CD14-positive monocyte (primary cell): ENCODE results near the gene TEKT1. TPM values are rescaled to one million over a fixed set of nuclear protein-coding genes. Genes with fewer than 3 reads are reported as not detected.

ENCODE experiments used
- DNase-seq, 3 donors: peaks; one replicate each; pipeline ENCODE4 v3.0.0-alpha.2; 2011 to 2022
- H2AFZ ChIP-seq: 2 replicates; pipeline ENCODE4 v1.6.0; 2012; ENCODE audit warnings: mild to moderate bottlenecking, low read depth, low read length, inconsistent platforms; ENCODE audit not compliant: insufficient read depth, poor library complexity, severe bottlenecking
- H3K27ac ChIP-seq, 2 donors: 1 replicate in 1 of 2; 2 replicates in 1 of 2; pipeline ENCODE4 v1.5.1; 2012 to 2013; ENCODE audit warnings: low read length in 2 of 2, control low read depth in 1 of 2, inconsistent platforms in 1 of 2, low read depth in 1 of 2, mild to moderate bottlenecking in 1 of 2
- H3K27me3 ChIP-seq, 2 donors: one replicate each; pipeline versions ENCODE4 v1.6.0 to v1.6.1; 2011 to 2013; ENCODE audit warnings: low read length in 2 of 2; ENCODE audit not compliant: control insufficient read depth in 2 of 2, insufficient read depth in 2 of 2
- H3K36me3 ChIP-seq, 2 donors: replicated peaks in 1 of 2; 1 replicate in 1 of 2; 2 replicates in 1 of 2; pipeline versions ENCODE4 v1.5.1 to v1.6.1; 2012 to 2013; ENCODE audit warnings: low read length in 2 of 2, control low read depth in 1 of 2, inconsistent platforms in 1 of 2, mild to moderate bottlenecking in 1 of 2; ENCODE audit not compliant: insufficient read depth in 2 of 2, control insufficient read depth in 1 of 2
- H3K4me1 ChIP-seq, 2 donors: 1 replicate in 1 of 2; 2 replicates in 1 of 2; pipeline versions ENCODE4 v1.5.1 to v1.6.1; 2012 to 2013; ENCODE audit warnings: low read length in 2 of 2, control low read depth in 1 of 2, inconsistent platforms in 1 of 2, mild to moderate bottlenecking in 1 of 2, moderate library complexity in 1 of 2; ENCODE audit not compliant: insufficient read depth in 2 of 2, control insufficient read depth in 1 of 2
- H3K4me2 ChIP-seq: replicated peaks from 2 replicates; pipeline ENCODE3; 2012; ENCODE audit warnings: low read length, moderate library complexity, mild to moderate bottlenecking; ENCODE audit not compliant: poor library complexity, severe bottlenecking; ENCODE audit errors: extremely low read depth
- H3K4me3 ChIP-seq, 3 experiments: fragments of 200-600 bp in 1 of 3; sonication (generic) in 1 of 3; replicated peaks in 1 of 3; 1 replicate in 2 of 3; 2 replicates in 1 of 3; pipeline ENCODE4 v1.5.1; 2011 to 2013; ENCODE audit warnings: low read length in 3 of 3, mild to moderate bottlenecking in 3 of 3, control low read depth in 2 of 3, low read depth in 2 of 3, inconsistent platforms in 1 of 3, moderate library complexity in 1 of 3
- H3K79me2 ChIP-seq: 2 replicates; pipeline ENCODE4 v1.6.0; 2012; ENCODE audit warnings: mild to moderate bottlenecking, control low read depth, inconsistent platforms, low read length, moderate library complexity; ENCODE audit not compliant: insufficient read depth
- H3K9ac ChIP-seq: 2 replicates; pipeline ENCODE4 v1.6.0; 2017; ENCODE audit warnings: low read length, mild to moderate bottlenecking; ENCODE audit not compliant: insufficient read depth, poor library complexity, severe bottlenecking
- H3K9me3 ChIP-seq, 2 donors: replicated peaks in 1 of 2; 1 replicate in 1 of 2; 2 replicates in 1 of 2; pipeline versions ENCODE4 v1.5.1 to v1.6.1; 2012 to 2013; ENCODE audit warnings: low read length in 2 of 2, control low read depth in 1 of 2; ENCODE audit not compliant: control insufficient read depth in 1 of 2, insufficient read depth in 1 of 2
- H4K20me1 ChIP-seq: 2 replicates; pipeline ENCODE4 v1.6.0; 2012; ENCODE audit warnings: mild to moderate bottlenecking, low read length, control low read depth, moderate library complexity; ENCODE audit not compliant: insufficient read depth
- H3K27ac Mint-ChIP-seq, 7 donors: one replicate each; pipeline ENCODE4 v1.8.0; 2020; ENCODE audit warnings: mild to moderate bottlenecking in 7 of 7, mixed read lengths in 7 of 7, moderate library complexity in 6 of 7, inconsistent platforms in 2 of 7
- H3K27me3 Mint-ChIP-seq, 3 donors: one replicate each; pipeline ENCODE4 v1.8.0; 2021 to 2022; ENCODE audit warnings: low read depth in 3 of 3, mild to moderate bottlenecking in 3 of 3, mixed read lengths in 3 of 3, moderate library complexity in 3 of 3, inconsistent platforms in 1 of 3
- H3K36me3 Mint-ChIP-seq, 2 donors: one replicate each; pipeline ENCODE4 v1.8.0; 2020; ENCODE audit warnings: mixed read lengths in 2 of 2, inconsistent platforms in 1 of 2, mild to moderate bottlenecking in 1 of 2
- H3K4me1 Mint-ChIP-seq: one replicate; pipeline ENCODE4 v1.8.0; 2020; ENCODE audit warnings: mild to moderate bottlenecking, mixed read lengths
- H3K4me3 Mint-ChIP-seq, 2 donors: one replicate each; pipeline ENCODE4 v1.8.0; 2020; ENCODE audit warnings: mild to moderate bottlenecking in 2 of 2, mixed read lengths in 2 of 2, moderate library complexity in 1 of 2
- H3K9me3 Mint-ChIP-seq, 7 donors: one replicate each; pipeline ENCODE4 v1.8.0; 2020 to 2022; ENCODE audit warnings: mixed read lengths in 7 of 7, mild to moderate bottlenecking in 6 of 7, moderate library complexity in 6 of 7, inconsistent platforms in 2 of 7
- WGBS: methylation state at CpG from one replicate; pipeline ENCODE4 v1.1.5; 2013; ENCODE audit warnings: missing lambda C conversion rate; ENCODE audit not compliant: insufficient coverage; 5-methylcytosine and 5-hydroxymethylcytosine counted together
- intact Hi-C, 2 donors: fragments of 100-400 bp; cut with micrococcal nuclease; formaldehyde crosslinking; loops; one replicate each; pipeline versions ENCODE4 v1.15.0 to v1.15.1; 2023
- polyA plus RNA-seq, 3 donors: library from polyadenylated mRNA; depleted of rRNA in 1 of 3; unstranded in 2 of 3; stranded (reverse) in 1 of 3; fragments of 300-500 nt in 2 of 3; fragments of >200 nt in 1 of 3; fragmentation: Illumina TruSeq in 2 of 3; gene quantifications; 1 replicate in 2 of 3; 2 replicates in 1 of 3; pipeline ENCODE4 v1.2.3, GENCODE V29; 2012 to 2021
- TF ChIP-seq, protein P1 (sequence below): fragments of 200-600 bp; IDR thresholded peaks from one replicate; pipeline ENCODE4 v1.8.0; 2022; ENCODE audit warnings: antibody characterized with exemption, mild to moderate bottlenecking

TEKT1 gene
- polyA plus RNA-seq, 3 donors = not detected

DNA sequence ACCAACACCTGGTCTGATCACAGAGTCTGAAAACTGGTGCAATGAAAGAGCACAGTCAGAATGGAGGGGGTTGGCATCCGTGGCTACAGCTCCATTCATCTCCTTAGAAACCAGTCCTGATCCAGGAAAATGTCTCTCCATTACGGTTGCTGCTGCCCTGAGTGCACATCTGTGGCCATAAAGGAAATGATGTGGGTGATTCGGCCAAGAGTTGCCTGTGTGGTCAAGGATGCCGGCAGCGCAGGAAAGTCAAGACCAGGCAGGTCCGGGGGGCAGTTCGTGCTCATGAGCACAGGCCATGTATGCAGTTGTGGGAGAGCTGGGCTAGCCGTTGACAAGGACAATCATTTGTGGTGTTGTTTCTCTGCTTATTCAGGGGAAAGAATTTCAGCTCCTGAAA lies 69.8 kb downstream of the TEKT1 start:
- H3K36me3 ChIP-seq = peaks cover 81 to 91% of the 10 kb centered on the region in 2 donors
- no peak overlapping the region for H3K4me3 Mint-ChIP-seq

DNA sequence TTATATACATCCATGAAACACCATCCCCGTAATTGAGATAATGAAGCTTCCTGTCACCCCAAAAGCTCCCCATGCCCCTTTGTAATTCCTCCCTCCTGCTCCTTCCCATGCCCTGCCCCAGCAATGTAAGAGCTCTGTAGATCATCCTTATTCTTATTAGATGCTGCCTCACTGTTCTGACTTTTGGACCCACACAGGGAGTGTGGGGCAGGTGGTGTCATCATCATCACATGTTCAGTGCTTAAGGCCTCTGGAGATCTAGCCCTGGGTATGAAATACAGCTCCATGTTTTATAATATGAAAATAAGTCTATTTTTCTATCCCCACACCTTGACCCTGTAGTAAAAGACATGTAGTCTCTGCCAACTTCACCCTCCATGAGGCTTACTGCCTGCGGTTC lies 73.8 kb downstream of the TEKT1 start:
- H3K4me3 ChIP-seq = no peak overlapping the region
- Mint-ChIP-seq H3K4me3 (peak overlapping the region in 1 of 2 donors; percentile 81), H3K27me3 (peaks cover 0 to 3% (median 2%) of the 10 kb centered on the region in 3 donors), H3K9me3 (no peaks in the 10 kb centered on the region), H3K27ac (peak overlapping the region in 4 of 7 donors; percentile 23 to 95 (median 64)), H3K4me1 (peaks cover 45% of the 10 kb centered on the region), H3K36me3 (peaks cover 50 to 53% of the 10 kb centered on the region in 2 donors)
- peaks cover 34 to 38% of the 10 kb centered on the region in 2 donors for H3K4me1 ChIP-seq
- H2AFZ ChIP-seq = no peak overlapping the region
- TF ChIP-seq, protein P1, sequence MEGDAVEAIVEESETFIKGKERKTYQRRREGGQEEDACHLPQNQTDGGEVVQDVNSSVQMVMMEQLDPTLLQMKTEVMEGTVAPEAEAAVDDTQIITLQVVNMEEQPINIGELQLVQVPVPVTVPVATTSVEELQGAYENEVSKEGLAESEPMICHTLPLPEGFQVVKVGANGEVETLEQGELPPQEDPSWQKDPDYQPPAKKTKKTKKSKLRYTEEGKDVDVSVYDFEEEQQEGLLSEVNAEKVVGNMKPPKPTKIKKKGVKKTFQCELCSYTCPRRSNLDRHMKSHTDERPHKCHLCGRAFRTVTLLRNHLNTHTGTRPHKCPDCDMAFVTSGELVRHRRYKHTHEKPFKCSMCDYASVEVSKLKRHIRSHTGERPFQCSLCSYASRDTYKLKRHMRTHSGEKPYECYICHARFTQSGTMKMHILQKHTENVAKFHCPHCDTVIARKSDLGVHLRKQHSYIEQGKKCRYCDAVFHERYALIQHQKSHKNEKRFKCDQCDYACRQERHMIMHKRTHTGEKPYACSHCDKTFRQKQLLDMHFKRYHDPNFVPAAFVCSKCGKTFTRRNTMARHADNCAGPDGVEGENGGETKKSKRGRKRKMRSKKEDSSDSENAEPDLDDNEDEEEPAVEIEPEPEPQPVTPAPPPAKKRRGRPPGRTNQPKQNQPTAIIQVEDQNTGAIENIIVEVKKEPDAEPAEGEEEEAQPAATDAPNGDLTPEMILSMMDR = no peak
- H4K20me1 ChIP-seq = peaks cover 43% of the 10 kb centered on the region
- H3K27ac ChIP-seq = no peak overlapping the region
- no peak overlapping the region for H3K4me2 ChIP-seq
- peaks cover 25% of the 10 kb centered on the region for H3K79me2 ChIP-seq
- no peak overlapping the region for H3K9ac ChIP-seq
- no peaks in the 10 kb centered on the region for H3K9me3 ChIP-seq
- no peaks in the 10 kb centered on the region for H3K27me3 ChIP-seq
- peaks cover 44 to 52% of the 10 kb centered on the region in 2 donors for H3K36me3 ChIP-seq
- intact Hi-C loops = no loop called here
- no peak for DNase-seq
- 100% methylated on average over 1 of the region's 2 CpGs for WGBS

More for the DNA sequence above, 69.8 kb downstream of the TEKT1 start:
- Mint-ChIP-seq H3K9me3 (peaks cover 6 to 17% (median 8%) of the 10 kb centered on the region in 7 donors), H3K4me1 (peaks cover 19% of the 10 kb centered on the region), H3K27me3 (peaks cover 0 to 2% (median 0%) of the 10 kb centered on the region in 3 donors), H3K36me3 (peaks cover 86 to 93% of the 10 kb centered on the region in 2 donors), H3K27ac (peak overlapping the region in 1 of 7 donors; percentile 1)
- H3K4me1 ChIP-seq = peaks cover 11 to 13% of the 10 kb centered on the region in 2 donors
- H2AFZ ChIP-seq = no peak overlapping the region
- intact Hi-C loops = no loop called here
- no peak overlapping the region for H3K4me3 ChIP-seq
- TF ChIP-seq, protein P1 = no peak
- H3K79me2 ChIP-seq = peaks cover 15% of the 10 kb centered on the region
- H3K9ac ChIP-seq = no peak overlapping the region
- peaks cover 58% of the 10 kb centered on the region for H4K20me1 ChIP-seq
- no peaks in the 10 kb centered on the region for H3K27me3 ChIP-seq
- DNase-seq = no peak
- no peak overlapping the region for H3K27ac ChIP-seq
- 95% methylated on average over 6 of the region's 8 CpGs for WGBS
- peaks cover 0 to 14% of the 10 kb centered on the region in 2 donors for H3K9me3 ChIP-seq
- H3K4me2 ChIP-seq = no peak overlapping the region
